Prostate gland (tissue), 2 donors: ENCODE measurements around the gene TJP3.
A peak's percentile ranks its signal among the peaks of the same experiment; 100 is the strongest.

ENCODE experiments used
- CTCF ChIP-seq, 4 experiments: fragments of 200-600 bp in 2 of 4; fragments of 450-650 bp in 2 of 4; sonication (generic) in 2 of 4; IDR thresholded peaks; 1 replicate in 3 of 4; 2 replicates in 1 of 4; pipeline ENCODE4 v1.5.1; 2016 to 2019; ENCODE audit warnings: antibody characterized with exemption in 4 of 4, mild to moderate bottlenecking in 2 of 4, moderate library complexity in 2 of 4
- POLR2A ChIP-seq: fragments of 450-650 bp; IDR thresholded peaks from one replicate; pipeline ENCODE4 v1.6.1; 2016; ENCODE audit warnings: antibody characterized with exemption, mild to moderate bottlenecking
- POLR2AphosphoS5 ChIP-seq: sonication (generic); formaldehyde crosslinking; IDR thresholded peaks from one replicate; pipeline ENCODE4 v1.6.1; 2017; ENCODE audit warnings: antibody characterized with exemption

- peak; percentile 94 to 97 (median 96) for TF ChIP-seq CTCF (IDR thresholded peaks at IDR 0.05)
- TF ChIP-seq POLR2AphosphoS5, result peak; percentile 43
- no peak for TF ChIP-seq POLR2A
Measured at GRCh38 chr19:3665681-3666544, 42.3 kb upstream of the TJP3 start.
